ENCODE results near the gene GTF3C2. TPM values are rescaled to one million over a fixed set of nuclear protein-coding genes. Genes with fewer than 3 reads are reported as not detected.
A peak's percentile ranks its signal among the peaks of the same experiment; 100 is the strongest.

Gene GTF3C2
- polyA plus RNA-seq, 2 of the 4 experiments (the other 2 are of a cell fraction): 75.4 to 101 TPM

GRCh38 chr2:27282892-27283291 lies 73.7 kb downstream of the GTF3C2 start:
- TF ChIP-seq MAFK (IDR thresholded peaks at IDR 0.05; ENCODE audit: partially characterized antibody): peak; percentile 29
- 0 out of 2 replicates have a peak, but pooled peaks have one; percentile 29 for TF ChIP-seq NFE2L2 (conservative IDR thresholded peaks at IDR 0.05; ENCODE audit: low read length)
- TF ChIP-seq USF2 (IDR thresholded peaks at IDR 0.05): no peak
- no peak for TF ChIP-seq RARB (CRISPR knock-in tag; IDR thresholded peaks at IDR 0.05)
- TF ChIP-seq PHF8 (IDR thresholded peaks at IDR 0.05; ENCODE audit: borderline replicate concordance, low read depth): no peak
- H3K9me3 ChIP-seq: no peaks in the 10 kb centered on the region
- WGBS (ENCODE audit: missing lambda C conversion rate): 47% methylated on average over 5 of the region's 5 CpGs
- H3K4me3 ChIP-seq: no peak overlapping the region
- CTCF ChIA-PET: interaction anchor here (0.6 to 12.1 kb wide), 13 partner anchors 13 to 437 kb away, joined by 3 to 394 read pairs (median 8); partner anchors contain the start of gene SLC30A3
- ATAC-seq (peak; percentile 7 to 53; a peak in 3 of 6 replicates), FAIRE-seq (no peak), DNase-seq (ENCODE audit: low read depth in 1 of 2, low spot score in 1 of 2) (peak in 1 of 2 experiments; percentile 31)
- peak overlapping the region; percentile 38 to 75 for H3K27ac ChIP-seq
- H3K4me1 ChIP-seq: peaks cover 26% of the 10 kb centered on the region
- POLR2A ChIA-PET: no interaction called here
- peak overlapping the region; percentile 51 for H3K4me2 ChIP-seq

GRCh38 chr2:27281855-27282559 lies 74.6 kb downstream of the GTF3C2 start, which contains the start of gene TRIM54:
Gene TRIM54, plus strand, starts transcription at chr2:27282429. Its CDS starts 303 bp downstream, at chr2:27282732.
- CTCF ChIA-PET: interaction anchor here (0.7 to 12.1 kb wide), 25 partner anchors 14 to 436 kb away, joined by 3 to 394 read pairs (median 8); partner anchors contain the start of genes ABHD1 and SLC30A3
- 86% methylated on average over 5 of the region's 5 CpGs for WGBS (ENCODE audit: missing lambda C conversion rate)
- H3K4me2 ChIP-seq: peak within 1 kb of the TSS; percentile 51
- H3K4me1 ChIP-seq: peaks cover 26% of the 10 kb centered on the region
- no peaks in the 10 kb centered on the region for H3K9me3 ChIP-seq
- FAIRE-seq: no peak
- POLR2A ChIA-PET: no interaction called here
- peak; percentile 37; a peak in 3 of 6 replicates for ATAC-seq
- TF ChIP-seq CBX2 (IDR thresholded peaks at IDR 0.05; ENCODE audit: borderline replicate concordance, low read depth) (no peak), CHD4 (IDR thresholded peaks at IDR 0.05; ENCODE audit: borderline replicate concordance) (no peak), EHMT2 (IDR thresholded peaks at IDR 0.05; ENCODE audit: low read depth) (no peak), JUNB (IDR thresholded peaks at IDR 0.05) (no peak), MAZ (IDR thresholded peaks at IDR 0.05; ENCODE audit: borderline replicate concordance, low read depth, low read length) (no peak), RAD21 (conservative IDR thresholded peaks at IDR 0.05 in 1 of 2, IDR thresholded peaks at IDR 0.05 in 1 of 2) (no peak), ELK1 (IDR thresholded peaks at IDR 0.05; ENCODE audit: low read depth, low read length) (no peak), KDM1A (IDR thresholded peaks at IDR 0.05; ENCODE audit: low read depth) (no peak), NPAS2 (CRISPR knock-in tag; IDR thresholded peaks at IDR 0.05; ENCODE audit: borderline replicate concordance) (no peak), REST (IDR thresholded peaks at IDR 0.05) (no peak), ATOH8 (CRISPR knock-in tag; IDR thresholded peaks at IDR 0.05; ENCODE audit: low read depth) (no peak)
- H3K27ac ChIP-seq: peak within 1 kb of the TSS; percentile 38 to 75
- no peak within 1 kb of the TSS for H3K4me3 ChIP-seq
- no peak for DNase-seq (ENCODE audit: low read depth in 1 of 2, low spot score in 1 of 2)

Measured in A549 (cell line).